SK-N-SH (cell line): Measurements from ENCODE around the gene TMPRSS5. TPM values are rescaled to one million over a fixed set of nuclear protein-coding genes. Genes with fewer than 3 reads are reported as not detected.
"Not testable (repeated sequence)": the region's sequence is repeated elsewhere in the genome, so short reads cannot be mapped to it uniquely, and the experiment has no call there.

Source experiments
- CTCF ChIA-PET: fragments of 300-600, 350-600 bp; formaldehyde crosslinking; extraction: SDS; loops from one replicate; lab custom pipeline; 2021; lab: Yijun Ruan, JAX
- POLR2A ChIA-PET: fragments of 350-600 bp; sonication (Branson Sonifier 250); formaldehyde crosslinking; extraction: SDS; loops from one replicate; lab custom pipeline; 2020; ENCODE audit warnings: antibody characterized with exemption, inconsistent platforms; lab: Yijun Ruan, JAX
- DNase-seq: peaks from one replicate; pipeline ENCODE4 v3.0.0; 2012
- H2AFZ ChIP-seq: fragments of 200-600 bp; sonication (generic); 2 replicates; pipeline ENCODE4 v1.8.1; 2016; ENCODE audit warnings: antibody characterized with exemption, mild to moderate bottlenecking, low read depth
- H3F3A ChIP-seq: fragments of 200-600 bp; sonication (generic); replicated peaks from 2 replicates; pipeline ENCODE3; 2016; ENCODE audit warnings: antibody characterized with exemption, mild to moderate bottlenecking; ENCODE audit not compliant: insufficient read depth
- H3K27ac ChIP-seq, 2 experiments: fragments of 200-500 bp in 1 of 2; fragments of 200-600 bp in 1 of 2; sonication (Bioruptor generic) in 1 of 2; sonication (generic), shearing (Covaris generic) in 1 of 2; 2 replicates each; pipeline versions ENCODE4 v1.5.1 to v1.6.1; 2014 to 2016; ENCODE audit warnings: low read depth in 2 of 2, inconsistent platforms in 1 of 2, low read length in 1 of 2, mild to moderate bottlenecking in 1 of 2, mixed read lengths in 1 of 2
- H3K27me3 ChIP-seq: fragments of 200-600 bp; sonication (generic), shearing (Covaris generic); 2 replicates; pipeline ENCODE4 v1.6.1; 2016; ENCODE audit warnings: mixed run types; ENCODE audit not compliant: insufficient read depth
- H3K36me3 ChIP-seq, 2 experiments: fragments of 200-500 bp in 1 of 2; fragments of 200-600 bp in 1 of 2; sonication (Bioruptor generic) in 1 of 2; sonication (generic) in 1 of 2; replicated peaks in 1 of 2; 2 replicates each; pipeline versions ENCODE3 to v1.5.1; 2014 to 2016; ENCODE audit warnings: low read length in 1 of 2, mild to moderate bottlenecking in 1 of 2; ENCODE audit not compliant: insufficient read depth in 2 of 2, control insufficient read depth in 1 of 2
- H3K4me1 ChIP-seq, 2 experiments: fragments of 200-500 bp in 1 of 2; fragments of 200-600 bp in 1 of 2; sonication (Bioruptor generic) in 1 of 2; sonication (generic), shearing (Covaris generic) in 1 of 2; 2 replicates each; pipeline versions ENCODE4 v1.5.1 to v1.6.1; 2014 to 2016; ENCODE audit warnings: low read depth in 1 of 2, low read length in 1 of 2, mixed run types in 1 of 2; ENCODE audit not compliant: insufficient read depth in 2 of 2, control insufficient read depth in 1 of 2
- H3K4me2 ChIP-seq: fragments of 200-600 bp; sonication (generic), shearing (Covaris generic); 2 replicates; pipeline ENCODE4 v1.6.1; 2017; ENCODE audit warnings: mixed run types
- H3K4me3 ChIP-seq, 2 experiments: fragments of 200-500 bp in 1 of 2; fragments of 200-600 bp in 1 of 2; sonication (Bioruptor generic) in 1 of 2; sonication (generic), shearing (Covaris generic) in 1 of 2; 2 replicates each; pipeline versions ENCODE4 v1.5.1 to v1.8.1; 2014 to 2016; ENCODE audit warnings: low read depth in 2 of 2, inconsistent platforms in 1 of 2, low read length in 1 of 2, mild to moderate bottlenecking in 1 of 2, mixed read lengths in 1 of 2, moderate library complexity in 1 of 2
- H3K79me2 ChIP-seq: fragments of 200-600 bp; sonication (generic); 2 replicates; pipeline ENCODE4 v1.8.1; 2017; ENCODE audit warnings: mild to moderate bottlenecking; ENCODE audit not compliant: insufficient read depth
- H3K9ac ChIP-seq: fragments of 200-600 bp; sonication (generic); 2 replicates; pipeline ENCODE4 v1.6.1; 2017; ENCODE audit warnings: mixed run types
- H3K9me2 ChIP-seq: fragments of 200-600 bp; sonication (generic); 2 replicates; pipeline ENCODE4 v1.6.1; 2017; ENCODE audit warnings: mixed run types
- H3K9me3 ChIP-seq: fragments of 200-600 bp; sonication (generic); 2 replicates; pipeline ENCODE4 v1.6.1; 2017; ENCODE audit warnings: mixed run types, mild to moderate bottlenecking, moderate library complexity
- H4K20me1 ChIP-seq: fragments of 200-600 bp; sonication (generic); 2 replicates; pipeline ENCODE4 v1.6.1; 2017; ENCODE audit warnings: mild to moderate bottlenecking, mixed run types; ENCODE audit not compliant: insufficient read depth
- CHD2 ChIP-seq: fragments of 150-350 bp; IDR thresholded peaks from 2 replicates; pipeline ENCODE4 v1.6.1; 2018; ENCODE audit warnings: low read length; ENCODE audit not compliant: partially characterized antibody
- ELF1 ChIP-seq: IDR thresholded peaks from 2 replicates; pipeline ENCODE4 v1.4.0; 2012
- EZH2phosphoT487 ChIP-seq: fragments of 200-600 bp; sonication (generic); IDR thresholded peaks from 2 replicates; pipeline ENCODE4 v1.6.1; 2017; ENCODE audit warnings: low read depth, mixed run types, mild to moderate bottlenecking, antibody characterized with exemption, moderate library complexity, borderline replicate concordance
- FOXM1 ChIP-seq: IDR thresholded peaks from 2 replicates; pipeline ENCODE4 v1.4.0; 2012; ENCODE audit warnings: low read depth, mild to moderate bottlenecking
- IRF3 ChIP-seq: fragments of 150-350 bp; IDR thresholded peaks from 2 replicates; pipeline ENCODE4 v1.6.1; 2016; ENCODE audit warnings: mild to moderate bottlenecking, low read depth, low read length
- MEF2A ChIP-seq: IDR thresholded peaks from 2 replicates; pipeline ENCODE4 v1.4.0; 2012; ENCODE audit warnings: low read depth, borderline replicate concordance
- NFIC ChIP-seq: IDR thresholded peaks from 2 replicates; pipeline ENCODE4 v1.4.0; 2012; ENCODE audit warnings: borderline replicate concordance
- PBX3 ChIP-seq: IDR thresholded peaks from 2 replicates; pipeline ENCODE4; 2012
- POLR2AphosphoS5 ChIP-seq: IDR thresholded peaks from 2 replicates; pipeline ENCODE4 v1.6.1; 2012; ENCODE audit warnings: low read depth, low read length
- RAD21 ChIP-seq: IDR thresholded peaks from 2 replicates; pipeline ENCODE4 v1.6.1; 2012; ENCODE audit warnings: mild to moderate bottlenecking, low read length
- RCOR1 ChIP-seq: fragments of 150-350 bp; IDR thresholded peaks from 2 replicates; pipeline ENCODE4 v1.6.1; 2017; ENCODE audit warnings: antibody characterized with exemption, low read length
- RXRA ChIP-seq: IDR thresholded peaks from 2 replicates; pipeline ENCODE4 v1.4.0; 2012; ENCODE audit warnings: low read depth, mild to moderate bottlenecking, borderline replicate concordance
- SMC3 ChIP-seq: IDR thresholded peaks from 2 replicates; pipeline ENCODE4 v1.6.1; 2012; ENCODE audit warnings: low read depth, low read length, improper control_type of control experiment
- TEAD4 ChIP-seq: IDR thresholded peaks from 2 replicates; pipeline ENCODE4 v1.4.0; 2012; ENCODE audit warnings: mild to moderate bottlenecking, borderline replicate concordance; ENCODE audit not compliant: insufficient read depth
- USF1 ChIP-seq: IDR thresholded peaks from 2 replicates; pipeline ENCODE4 v1.4.0; 2012; ENCODE audit warnings: low read depth, borderline replicate concordance
- USF2 ChIP-seq: fragments of 150-350 bp; IDR thresholded peaks from 2 replicates; pipeline ENCODE4 v1.6.1; 2017; ENCODE audit warnings: antibody characterized with exemption, low read length, low read depth, borderline replicate concordance
- YY1 ChIP-seq: IDR thresholded peaks from 2 replicates; pipeline ENCODE4 v1.4.0; 2012; ENCODE audit warnings: low read depth, mild to moderate bottlenecking
- WGBS: methylation state at CpG from one replicate; pipeline ENCODE4 v1.1.6; 2017; ENCODE audit warnings: low lambda C conversion rate; 5-methylcytosine and 5-hydroxymethylcytosine counted together
- polyA plus RNA-seq, 3 experiments: library from polyadenylated mRNA; depleted of rRNA; stranded (reverse); fragments of >200 nt; gene quantifications; 2 replicates each; pipeline ENCODE4 v1.2.3, GENCODE V29; 2012

TMPRSS5 gene
- polyA plus RNA-seq, 1 of the 3 experiments (the other 2 are of a cell fraction), result 0.28 TPM

- no peak overlapping the region for H3K27ac ChIP-seq
- no peak overlapping the region for H3K9ac ChIP-seq
- H3K9me3 ChIP-seq, result no peaks in the 10 kb centered on the region
- POLR2A ChIA-PET, result no interaction called here
- H3K4me2 ChIP-seq, result no peak overlapping the region
- no peaks in the 10 kb centered on the region for H3K79me2 ChIP-seq
- TF ChIP-seq TEAD4 (no peak), RAD21 (no peak), RXRA (no peak), ELF1 (no peak), YY1 (no peak), CHD2 (no peak), IRF3 (no peak), NFIC (no peak), FOXM1 (no peak), PBX3 (no peak), MEF2A (no peak), USF1 (no peak), POLR2AphosphoS5 (no peak), SMC3 (no peak), EZH2phosphoT487 (no peak), RCOR1 (no peak), USF2 (no peak)
- CTCF ChIA-PET, result interaction anchor here (1.2 to 2.7 kb wide), 3 partner anchors 10 to 189 kb away, joined by 3 to 14 read pairs (median 3); no protein-coding TSS in a partner anchor
- no peaks in the 10 kb centered on the region for H4K20me1 ChIP-seq
- H3F3A ChIP-seq, result no peaks in the 10 kb centered on the region
- H2AFZ ChIP-seq, result no peak overlapping the region
- no peak overlapping the region for H3K4me3 ChIP-seq
- peaks cover 0 to 13% of the 10 kb centered on the region in 2 experiments; a peak in 2 of 4 replicates for H3K4me1 ChIP-seq
- WGBS, result 89% methylated on average over 3 of the region's 3 CpGs
- no peaks in the 10 kb centered on the region for H3K9me2 ChIP-seq
- no peaks in the 10 kb centered on the region for H3K36me3 ChIP-seq
- no peaks in the 10 kb centered on the region for H3K27me3 ChIP-seq
- DNase-seq, result no peak
Observed at GRCh38 chr11:113721462-113722066, 15.5 kb upstream of the TMPRSS5 start.

GRCh38 chr11:113720478-113720877, 14.4 kb upstream of the TMPRSS5 start:
- H4K20me1 ChIP-seq, DNase-seq, H3K27ac ChIP-seq, POLR2A ChIA-PET, H3K79me2 ChIP-seq, H3K27me3 ChIP-seq, H3K4me3 ChIP-seq, H2AFZ ChIP-seq, H3K9ac ChIP-seq, H3F3A ChIP-seq, H3K36me3 ChIP-seq, H3K9me2 ChIP-seq, H3K9me3 ChIP-seq, H3K4me2 ChIP-seq: not testable (repeated sequence)
- 25% methylated on average over 3 of the region's 3 CpGs for WGBS
- CTCF ChIA-PET, result interaction anchor here (2.7 kb wide), 1 partner anchor 11 kb away, joined by 14 read pairs; no protein-coding TSS in a partner anchor
- H3K4me1 ChIP-seq, result peaks cover 0 to 13% of the 10 kb centered on the region in 2 experiments; a peak in 2 of 4 replicates
